NCI-H146 treated with DMSO at 0.1 percent for 48 hours (cell line): ENCODE results near the gene SLC5A1.
A peak's percentile ranks its signal among the peaks of the same experiment; 100 is the strongest.
"Not testable (repeated sequence)": the region's sequence is repeated elsewhere in the genome, so short reads cannot be mapped to it uniquely, and the experiment has no call there.

Experiments used
- DNase-seq: peaks from one replicate; lab custom pipeline; 2025; ENCODE audit not compliant: unreplicated experiment; lab: John Stamatoyannopoulos, UW

The SLC5A1 gene

GRCh38 chr22:32142600-32142999, 99.5 kb downstream of the SLC5A1 start:
- DNase-seq, result no peak

GRCh38 chr22:32144496-32145274, 101.6 kb downstream of the SLC5A1 start:
- DNase-seq, result no peak

- peak; percentile 84 for DNase-seq
Observed at GRCh38 chr22:32147128-32147527, 104.1 kb downstream of the SLC5A1 start.

- DNase-seq, result not testable (repeated sequence)
Observed at GRCh38 chr22:32148372-32148771, 105.3 kb downstream of the SLC5A1 start.

GRCh38 chr22:32150647-32151046, 107.6 kb downstream of the SLC5A1 start:
- DNase-seq, result not testable (repeated sequence)

GRCh38 chr22:32151641-32152040, 108.6 kb downstream of the SLC5A1 start:
- DNase-seq, result not testable (repeated sequence)

GRCh38 chr22:32154727-32155126, 111.7 kb downstream of the SLC5A1 start:
- not testable (repeated sequence) for DNase-seq

- not testable (repeated sequence) for DNase-seq
Observed at GRCh38 chr22:32157632-32158031, 114.6 kb downstream of the SLC5A1 start.

GRCh38 chr22:32158712-32159533, 115.9 kb downstream of the SLC5A1 start, which contains the start of gene C22orf42:
Gene C22orf42 (minus strand): TSS chr22:32159303. CDS start chr22:32159215, 88 bp downstream.
- DNase-seq, result peak; percentile 33

- DNase-seq, result not testable (repeated sequence)
Observed at GRCh38 chr22:32160411-32160810, 117.3 kb downstream of the SLC5A1 start.
